NCI-H1694 treated with DMSO at 0.1 percent for 48 hours (cell line): ENCODE results near the gene CADM3.
A peak's percentile ranks its signal among the peaks of the same experiment; 100 is the strongest.

ENCODE experiments used
- DNase-seq: peaks from one replicate; lab custom pipeline; 2025; lab: John Stamatoyannopoulos, UW

CADM3 gene, protein sequence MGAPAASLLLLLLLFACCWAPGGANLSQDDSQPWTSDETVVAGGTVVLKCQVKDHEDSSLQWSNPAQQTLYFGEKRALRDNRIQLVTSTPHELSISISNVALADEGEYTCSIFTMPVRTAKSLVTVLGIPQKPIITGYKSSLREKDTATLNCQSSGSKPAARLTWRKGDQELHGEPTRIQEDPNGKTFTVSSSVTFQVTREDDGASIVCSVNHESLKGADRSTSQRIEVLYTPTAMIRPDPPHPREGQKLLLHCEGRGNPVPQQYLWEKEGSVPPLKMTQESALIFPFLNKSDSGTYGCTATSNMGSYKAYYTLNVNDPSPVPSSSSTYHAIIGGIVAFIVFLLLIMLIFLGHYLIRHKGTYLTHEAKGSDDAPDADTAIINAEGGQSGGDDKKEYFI

DNA sequence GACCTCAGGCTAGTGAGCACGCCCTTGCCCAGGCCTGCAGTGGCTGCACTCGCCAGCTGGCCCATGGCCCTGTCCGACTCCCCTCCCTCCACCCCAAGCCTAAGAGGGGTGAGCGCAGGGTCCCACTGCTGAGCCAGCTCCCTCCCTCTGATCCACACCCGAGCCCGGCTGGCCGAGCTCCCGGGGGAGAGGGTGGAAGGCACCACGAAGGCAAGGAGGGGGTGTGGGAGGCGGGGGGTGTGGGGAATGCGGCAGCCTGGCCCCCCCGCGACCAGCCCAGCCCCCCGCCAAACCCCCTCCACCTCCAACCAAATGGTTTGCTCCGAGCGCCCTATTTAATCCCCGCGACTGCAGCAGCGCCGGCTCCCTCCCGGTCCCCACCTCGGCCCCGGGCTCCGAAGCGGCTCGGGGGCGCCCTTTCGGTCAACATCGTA, at the start of gene CADM3:
TSS of gene CADM3 (plus strand) at position 362 of the 434 bp plus-strand sequence. CDS start 151 bp downstream, outside the sequence.
- DNase-seq, result no peak

DNA sequence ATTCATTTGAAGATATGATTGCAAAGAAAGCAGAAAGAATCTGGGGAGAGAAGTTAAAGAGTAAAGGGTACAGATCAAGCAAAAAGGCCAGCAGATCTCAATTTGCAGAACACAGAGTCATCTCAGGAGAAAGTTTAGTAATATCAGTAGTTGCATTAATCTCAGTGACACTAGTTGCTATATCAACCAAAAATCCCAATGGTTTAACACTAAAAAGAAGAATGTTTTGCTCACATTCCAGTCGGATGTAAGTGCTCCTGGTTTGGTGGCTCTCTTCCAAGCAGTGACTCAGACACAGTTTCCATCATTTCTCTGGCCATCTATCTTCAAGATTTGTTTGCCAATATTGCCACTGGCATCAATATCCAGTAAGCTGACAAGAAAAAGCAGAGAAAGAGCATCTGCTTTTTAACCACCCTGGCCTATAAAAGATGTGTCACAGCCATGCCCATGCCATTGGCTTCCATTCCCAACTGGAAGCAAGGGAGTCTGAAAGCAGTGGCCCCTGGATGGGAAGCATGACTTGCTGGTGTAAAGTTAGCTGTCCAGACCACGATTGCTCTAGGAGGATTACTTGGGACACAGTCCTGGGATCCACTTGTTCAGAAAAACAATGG, 49.3 kb upstream of the CADM3 start:
- no peak for DNase-seq

DNA sequence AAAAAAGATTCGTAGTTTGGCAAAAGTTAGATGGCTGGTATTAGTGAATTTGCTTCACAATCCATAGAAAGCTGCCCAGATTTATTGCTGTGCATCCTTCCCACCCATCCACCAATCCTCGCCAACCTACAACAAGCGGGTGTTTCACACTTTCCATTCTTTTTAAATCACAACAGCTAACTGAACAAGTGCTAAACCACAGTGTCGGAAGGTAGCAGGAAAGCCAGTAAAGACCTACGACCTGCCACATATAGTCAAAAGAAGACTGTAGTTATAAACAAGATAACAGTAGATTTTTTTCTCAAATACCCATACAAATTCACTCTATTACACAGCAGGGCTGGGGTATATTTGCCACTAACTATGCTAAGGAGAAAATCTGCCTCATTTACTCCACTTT, 47.8 kb upstream of the CADM3 start:
- no peak for DNase-seq

DNA sequence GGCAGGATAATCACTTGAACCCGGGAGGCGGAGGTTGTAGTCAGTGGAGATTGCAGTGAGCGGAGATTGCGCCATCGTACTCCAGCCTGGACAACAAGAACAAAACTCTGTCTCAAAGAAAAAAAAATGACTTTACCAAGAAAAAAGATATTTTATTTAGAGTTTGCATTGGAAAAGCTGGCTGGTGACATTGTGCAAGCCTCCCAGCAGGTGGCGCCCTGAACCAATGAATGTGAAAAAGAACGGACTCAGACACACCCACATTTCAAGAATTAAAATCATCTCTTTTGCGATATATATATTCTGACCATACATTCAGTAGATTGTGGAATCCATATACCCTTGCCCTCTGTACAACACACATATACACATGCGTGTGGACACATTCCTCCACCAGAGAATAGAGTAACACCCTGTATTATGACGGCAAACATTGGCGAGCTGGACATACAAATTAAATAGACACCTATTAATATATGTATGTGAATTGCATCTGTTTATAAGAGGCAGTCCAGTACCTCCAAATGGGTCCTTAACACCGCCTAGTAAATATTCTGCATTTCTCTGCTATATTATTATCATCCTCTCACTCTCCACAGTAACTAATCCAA, 39.0 kb upstream of the CADM3 start:
- DNase-seq, result peak; percentile 16

DNA sequence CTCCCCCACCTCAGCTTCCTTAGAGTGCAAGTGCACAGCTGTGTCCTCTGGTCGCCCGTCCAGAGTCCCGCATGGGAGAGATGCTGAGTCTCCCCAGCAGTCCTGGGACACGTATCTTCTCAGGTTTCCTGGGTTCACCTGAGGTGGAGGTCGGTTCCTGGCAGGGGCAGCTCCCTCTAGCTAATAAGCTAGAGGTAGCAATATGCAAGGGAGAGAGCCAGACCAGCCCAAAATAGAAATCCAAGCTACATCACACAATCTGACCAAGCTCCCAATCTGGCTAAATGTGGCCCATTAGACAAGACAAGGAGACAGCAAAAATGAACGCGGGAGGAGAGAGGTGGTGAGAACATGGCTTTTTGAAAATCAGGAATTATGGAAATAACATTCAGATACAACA, 30.9 kb upstream of the CADM3 start:
- DNase-seq, result no peak

DNA sequence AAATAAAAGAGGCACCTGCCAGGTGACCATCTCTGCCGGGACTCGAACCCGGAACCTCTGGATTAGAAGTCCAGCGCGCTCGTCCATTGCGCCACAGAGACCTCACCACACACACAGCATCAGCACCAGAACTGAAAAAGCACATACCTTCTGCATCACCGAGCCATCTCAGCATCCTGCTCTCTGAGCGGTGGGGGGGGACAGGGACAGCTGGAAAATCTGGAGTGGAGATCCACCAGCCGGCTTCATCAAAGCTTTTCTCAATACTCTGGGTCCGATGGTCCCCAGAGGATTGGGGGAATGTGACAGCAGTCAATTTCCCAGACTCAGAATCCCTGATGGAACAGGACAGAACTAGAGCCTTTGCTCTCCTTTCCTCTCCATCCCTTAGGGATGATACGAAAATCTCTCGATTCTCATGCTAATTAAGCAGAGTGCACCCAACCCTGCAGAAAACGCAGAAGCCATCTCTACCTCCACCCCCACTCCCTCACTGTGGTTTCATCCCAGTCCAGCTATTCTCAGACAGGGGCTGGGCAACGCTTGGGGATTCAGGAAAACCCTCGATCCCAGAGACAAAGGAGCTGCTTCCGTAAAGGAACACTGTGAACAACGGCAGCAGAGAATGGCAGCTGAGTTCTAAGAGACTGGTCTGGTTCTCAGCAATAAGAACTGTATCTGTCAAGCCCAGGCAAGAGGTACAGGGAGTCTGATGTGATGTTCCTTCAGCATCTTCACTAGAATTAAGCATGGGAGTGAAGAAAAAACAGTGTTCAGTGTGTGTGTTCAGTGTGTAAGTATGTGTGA, 29.6 kb upstream of the CADM3 start:
- DNase-seq, result no peak

DNA sequence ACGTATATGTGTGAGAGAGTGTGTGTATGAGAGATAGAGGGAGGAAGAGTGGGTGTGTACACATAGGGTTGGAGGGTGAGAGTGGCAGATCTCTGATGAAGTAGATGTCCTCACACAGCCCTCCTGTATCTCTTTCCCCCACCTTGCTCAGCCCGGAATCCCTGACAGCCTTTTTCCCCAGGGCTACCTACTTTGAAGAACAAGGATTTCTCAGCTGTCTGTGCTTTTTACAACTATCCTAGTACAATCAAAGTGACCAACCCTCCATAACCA, 29.1 kb upstream of the CADM3 start:
- no peak for DNase-seq

DNA sequence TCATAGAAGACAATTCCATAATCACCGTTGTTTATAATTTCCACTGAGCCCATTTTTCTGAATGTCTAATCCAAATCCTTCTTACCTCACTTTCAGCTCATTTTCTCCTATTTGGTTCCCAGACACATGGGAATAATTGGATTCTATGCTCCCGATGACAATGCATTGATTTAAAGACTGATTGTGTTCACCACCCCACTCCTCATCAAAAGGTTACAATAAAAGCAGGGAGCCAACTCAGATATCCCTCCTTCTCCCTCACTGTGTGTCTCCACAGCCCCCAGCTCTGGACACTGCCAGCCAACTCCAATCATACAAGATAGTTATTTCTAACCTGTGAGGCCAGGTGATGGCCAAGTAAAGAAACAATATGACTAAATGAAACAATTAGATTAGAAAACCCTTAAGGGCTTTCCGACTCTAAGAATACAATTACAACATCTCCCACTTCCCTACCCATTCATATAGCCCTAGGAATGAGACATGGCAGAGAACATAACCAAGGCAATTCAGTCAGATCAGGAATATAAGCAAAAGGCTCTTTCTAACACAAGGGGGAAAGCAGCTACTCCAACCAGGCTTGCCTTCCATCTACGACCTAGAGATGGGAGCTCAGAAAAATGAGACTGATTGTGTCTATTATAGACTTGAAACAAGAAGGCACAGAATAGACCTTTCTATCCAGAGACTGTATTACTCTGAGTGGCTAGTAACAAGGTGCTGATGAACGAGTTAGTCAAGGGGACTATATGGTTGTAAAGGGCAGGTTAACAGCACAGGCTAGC, 28.5 kb upstream of the CADM3 start:
- DNase-seq, result no peak

DNA sequence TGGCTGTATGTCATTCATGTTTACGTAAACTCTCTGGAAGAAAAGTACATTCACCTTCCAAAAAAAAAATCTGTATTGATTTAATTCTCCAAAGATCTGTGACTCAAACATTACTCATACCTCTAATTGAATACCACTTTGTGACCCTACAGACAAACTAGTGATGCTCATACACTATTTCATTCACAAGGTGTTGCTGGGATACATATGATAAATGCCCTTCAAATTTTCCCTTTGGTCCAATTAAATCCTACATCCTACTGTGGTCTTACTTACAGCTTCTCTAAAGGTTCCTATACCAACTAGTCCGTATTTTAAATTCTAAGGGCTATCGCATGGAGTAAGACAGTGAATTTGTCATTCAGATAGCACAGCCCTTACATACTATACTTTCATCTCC, 26.8 kb upstream of the CADM3 start:
- DNase-seq, result no peak

DNA sequence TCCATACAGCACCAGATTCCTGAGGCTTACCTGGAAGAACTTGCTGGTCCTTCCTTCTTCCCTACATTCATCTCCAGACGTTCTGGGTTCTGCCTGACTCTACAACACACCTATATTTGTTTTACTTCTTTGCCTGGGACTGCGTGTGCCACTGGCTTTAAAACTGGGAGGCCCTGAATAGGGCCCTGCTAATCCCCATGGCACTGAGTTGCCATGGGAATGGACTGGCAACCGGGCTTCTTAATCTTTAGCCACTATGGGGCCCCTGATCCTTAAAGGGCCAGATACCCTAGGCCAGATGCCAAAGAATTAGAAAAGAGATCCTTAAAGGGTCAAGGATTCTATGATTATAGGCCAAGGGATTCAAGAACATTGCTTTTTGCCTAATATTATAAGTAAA, 24.4 kb upstream of the CADM3 start:
- DNase-seq, result no peak

DNA sequence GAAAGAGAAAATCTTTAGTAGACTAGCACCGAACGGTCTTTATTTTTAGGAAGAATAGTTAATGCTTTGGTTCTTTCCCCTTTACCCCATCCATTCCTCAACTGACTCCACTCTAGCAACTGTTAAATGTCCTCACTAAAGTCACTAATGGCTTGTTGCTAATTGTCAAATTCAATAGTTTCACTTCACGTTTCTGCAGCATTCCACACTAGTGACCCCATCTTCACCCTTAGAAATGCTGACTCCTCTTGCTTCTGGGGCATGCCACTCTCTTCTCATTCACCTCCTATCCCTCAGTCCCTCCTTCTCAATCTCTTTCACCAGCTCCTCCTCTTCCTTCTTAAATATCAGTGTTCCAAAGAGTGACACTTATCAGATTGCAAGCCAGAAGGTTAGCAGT, 19.4 kb upstream of the CADM3 start:
- no peak for DNase-seq

DNA sequence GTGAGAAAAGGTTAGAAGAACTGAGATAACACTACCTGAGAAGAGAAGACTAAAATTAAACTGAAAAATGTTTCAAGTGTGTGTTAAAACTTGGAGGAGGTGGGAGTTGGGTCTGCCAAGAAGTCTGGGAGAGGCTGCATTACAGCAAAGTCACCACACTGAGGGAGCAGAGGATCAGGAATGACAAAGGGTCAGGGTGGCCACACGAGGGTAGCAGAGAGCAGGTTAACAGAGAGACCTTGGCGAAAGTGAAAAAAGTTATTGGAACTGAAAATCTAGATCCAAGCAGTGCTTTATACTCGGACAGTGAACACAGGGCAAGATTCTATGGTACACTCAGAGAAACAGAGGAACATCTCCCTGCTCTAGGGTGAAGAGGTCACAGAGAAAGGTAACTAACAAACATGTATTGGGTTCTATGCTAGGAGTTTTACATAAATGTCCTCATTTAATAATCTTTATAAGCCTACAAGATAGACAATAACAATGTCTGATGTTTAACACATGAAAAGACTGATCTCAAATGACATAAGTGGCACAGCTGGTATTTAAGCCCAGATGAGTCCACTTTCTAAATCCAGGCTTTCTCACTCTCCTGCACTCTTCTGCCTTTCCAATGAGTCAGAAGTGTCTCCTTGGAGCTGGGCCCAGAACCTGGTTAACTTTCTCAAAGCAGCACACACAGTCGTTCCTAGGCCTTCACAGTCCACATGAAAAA, 10.3 kb upstream of the CADM3 start:
- peak; percentile 58 for DNase-seq

DNA sequence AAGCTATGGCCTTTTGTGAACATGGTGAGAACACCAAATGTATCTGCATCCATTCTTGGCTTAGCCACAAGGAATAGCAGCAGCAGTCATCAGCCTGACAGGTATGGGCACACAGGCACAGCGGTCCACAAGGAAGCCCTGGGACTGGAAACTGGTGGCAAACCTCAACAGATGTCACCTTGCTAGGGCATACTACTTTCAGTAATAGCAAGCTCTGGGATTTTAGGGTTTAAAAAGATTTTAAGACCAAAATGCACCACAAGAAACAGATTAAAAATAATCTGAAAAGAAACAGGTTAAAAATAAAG, 9.7 kb upstream of the CADM3 start:
- DNase-seq, result no peak

DNA sequence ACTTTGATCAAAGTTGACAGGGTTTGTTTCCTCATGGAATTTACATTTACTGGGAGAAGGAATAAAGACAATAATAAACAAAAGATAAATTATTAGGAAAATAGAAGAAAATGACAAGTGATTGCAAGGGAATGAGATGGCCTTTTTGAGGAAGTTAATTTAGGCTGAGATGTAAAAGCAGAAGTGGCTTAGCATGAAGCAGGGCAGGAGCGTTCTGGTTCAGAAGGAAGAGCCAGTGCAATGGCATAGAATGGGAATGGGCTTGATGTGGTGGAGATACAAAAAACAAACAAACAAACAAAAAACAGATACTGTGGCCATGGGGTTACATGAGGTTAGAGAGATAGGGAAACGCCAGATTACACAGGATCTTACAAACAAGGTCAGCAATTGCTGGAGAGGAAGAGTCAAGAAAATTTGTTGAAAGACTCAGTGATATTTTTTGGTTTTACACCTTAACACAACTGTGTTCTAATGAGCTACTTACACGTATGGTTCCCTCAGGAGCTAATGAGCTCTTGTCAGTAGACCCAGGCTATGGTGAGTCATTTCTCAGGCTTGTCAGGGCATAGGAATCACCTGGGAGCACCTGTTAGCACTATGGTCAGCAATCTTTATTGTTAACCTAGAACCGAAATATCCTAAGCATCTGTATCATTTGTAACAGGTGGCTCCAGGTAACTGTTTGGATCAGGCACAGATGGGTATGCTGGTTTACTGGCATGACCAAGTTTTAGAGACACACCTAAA, 8.7 kb upstream of the CADM3 start:
- no peak for DNase-seq

DNA sequence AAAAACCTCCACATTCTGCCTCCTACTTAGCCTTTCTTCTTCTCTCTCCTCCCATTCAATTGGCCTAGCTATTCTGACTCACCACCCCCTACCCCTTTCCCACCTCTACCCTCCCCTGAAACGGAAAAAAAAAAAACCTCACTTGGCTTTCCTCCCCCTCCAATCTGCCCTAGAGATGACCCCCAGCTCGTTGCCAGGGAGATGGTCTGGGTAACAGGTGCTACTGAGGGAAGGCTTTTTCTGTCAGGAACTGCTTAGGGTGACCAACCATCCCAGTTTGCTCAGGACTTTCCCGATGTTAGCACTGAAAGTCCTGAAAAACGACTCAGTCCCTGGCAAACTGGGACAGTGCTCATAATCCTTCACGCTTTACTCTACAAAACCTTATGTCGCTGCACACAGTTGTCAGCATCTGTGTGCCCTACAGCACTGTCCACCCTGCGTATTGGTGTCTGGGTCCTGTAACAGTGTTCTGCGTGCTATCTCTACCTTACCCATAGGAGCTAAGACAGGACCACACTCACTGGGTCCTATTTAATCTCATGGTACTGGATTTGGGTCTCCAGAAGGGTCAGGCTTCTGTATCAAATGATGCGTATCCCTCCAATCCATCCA, 7.7 kb upstream of the CADM3 start:
- DNase-seq, result no peak

DNA sequence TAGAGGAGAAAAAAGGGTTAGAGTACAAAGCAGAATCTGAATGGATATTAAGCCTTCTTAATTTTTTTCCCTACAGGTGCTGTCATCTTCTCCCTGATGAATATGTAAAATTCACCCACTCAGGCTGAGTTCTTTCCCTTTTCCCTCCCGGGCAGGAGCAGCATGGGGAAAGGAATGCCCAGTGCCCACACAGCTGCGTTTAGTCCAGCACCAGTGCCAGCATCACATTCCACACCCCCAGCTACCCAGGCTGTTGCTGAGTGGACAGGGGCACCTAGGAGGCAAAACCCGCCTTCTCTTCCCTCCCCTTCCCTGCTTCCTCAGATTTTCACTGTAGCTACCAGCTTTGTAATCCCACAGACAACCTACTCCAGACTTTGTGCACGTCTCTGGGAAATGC, 3.4 kb upstream of the CADM3 start:
- no peak for DNase-seq

DNA sequence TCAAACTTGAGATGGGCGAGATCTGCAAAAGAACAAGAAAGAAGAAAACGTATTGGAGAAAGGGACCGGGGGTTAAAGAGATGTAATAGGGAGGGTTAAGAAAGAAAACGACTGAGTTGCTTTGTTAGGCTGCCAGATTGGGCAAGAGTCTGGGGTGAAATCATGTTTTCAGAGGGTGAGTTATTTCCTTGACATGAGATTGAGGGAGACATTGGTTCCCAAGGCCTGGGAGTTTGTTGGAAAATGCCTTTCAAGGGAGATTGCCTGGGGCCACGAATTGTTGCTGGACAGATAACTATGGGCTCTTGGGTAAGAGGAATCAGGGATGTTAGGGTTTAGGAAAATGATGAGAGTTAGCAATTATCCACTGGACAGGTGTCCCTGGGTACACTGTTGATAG, 776 bp upstream of the CADM3 start:
- DNase-seq, result no peak

DNA sequence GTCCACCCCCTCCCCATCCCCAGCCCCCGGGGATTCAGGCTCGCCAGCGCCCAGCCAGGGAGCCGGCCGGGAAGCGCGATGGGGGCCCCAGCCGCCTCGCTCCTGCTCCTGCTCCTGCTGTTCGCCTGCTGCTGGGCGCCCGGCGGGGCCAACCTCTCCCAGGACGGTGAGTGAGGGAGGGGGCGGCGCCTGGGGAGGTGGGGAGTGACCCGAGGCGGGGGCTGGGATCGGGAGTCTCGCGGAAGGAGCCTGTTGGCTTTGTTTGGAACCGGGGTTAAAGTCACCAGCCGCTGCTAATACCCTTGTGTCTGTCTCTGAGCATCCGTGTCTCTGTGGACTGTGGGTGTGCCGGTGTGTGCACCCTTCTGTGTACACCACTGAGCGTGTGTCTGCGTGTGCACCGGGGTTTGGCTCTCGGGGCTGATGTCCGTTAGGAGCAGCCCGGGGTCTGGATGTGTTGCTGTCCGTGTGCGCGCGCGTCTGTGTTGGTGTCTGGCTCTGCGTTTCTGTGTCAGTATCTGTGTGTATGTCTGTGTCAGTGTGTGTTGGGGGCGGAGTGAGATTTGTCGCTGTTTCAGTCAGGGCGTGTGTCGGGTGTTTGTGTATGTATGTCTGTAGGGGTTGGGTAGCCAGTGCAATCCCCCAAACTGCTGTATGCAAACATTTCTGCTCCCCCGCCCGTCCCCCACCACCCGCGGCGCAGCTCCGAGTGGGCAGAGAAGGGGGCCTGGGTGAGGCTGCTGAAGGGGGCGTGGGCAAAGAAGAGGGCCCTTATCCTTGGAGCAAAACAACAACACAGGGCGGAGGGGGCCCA, 480 bp downstream of the CADM3 start:
- DNase-seq, result no peak

DNA sequence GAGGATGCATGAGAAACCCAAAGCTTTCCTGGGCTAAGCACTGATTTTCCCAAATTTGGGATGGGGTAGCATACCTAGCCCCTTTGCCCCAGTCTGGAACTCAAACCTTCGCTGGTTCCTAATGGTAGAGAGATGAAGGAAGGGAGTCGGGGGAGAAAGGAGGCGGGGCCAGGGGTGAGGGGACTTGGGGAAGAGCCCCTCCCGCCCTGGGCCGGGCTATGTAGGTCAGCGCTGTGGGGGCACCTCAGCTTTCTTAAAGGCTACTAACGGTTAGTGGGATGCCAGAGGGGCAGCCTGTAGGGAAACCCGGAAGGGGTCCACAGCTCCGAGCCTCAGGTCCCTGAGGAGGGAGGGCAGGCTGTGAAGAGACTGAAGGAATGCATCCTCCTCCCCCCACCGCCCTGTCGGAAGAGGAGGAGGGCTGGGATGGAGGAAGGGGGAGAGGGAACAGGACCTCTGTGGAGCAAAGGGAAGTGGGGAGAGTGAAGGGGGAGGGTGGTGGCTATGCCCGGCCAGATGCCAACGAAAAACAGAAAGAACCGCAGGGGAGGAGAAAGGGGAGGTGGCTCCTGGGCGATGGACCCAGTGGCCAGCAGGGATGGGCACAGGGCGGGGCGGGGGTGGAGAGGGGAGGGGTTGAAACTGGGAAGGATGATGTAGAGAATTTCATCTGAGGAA, 1.3 kb downstream of the CADM3 start:
- DNase-seq, result no peak
